DND-41 (cell line): ENCODE measurements around the gene GRK1.
"Not testable (repeated sequence)": the region's sequence is repeated elsewhere in the genome, so short reads cannot be mapped to it uniquely, and the experiment has no call there.

Experiments used
- ATAC-seq: fragments of 200-7000 bp; cut with Tn5 transposase; 3 replicates; pipeline ENCODE4 v1.9.1; 2021; ENCODE audit warnings: low read depth; ENCODE audit not compliant: insufficient read depth
- DNase-seq: peaks from one replicate; pipeline ENCODE4 v3.0.0-alpha.2; 2020
- H2AFZ ChIP-seq: 2 replicates; pipeline ENCODE4 v1.6.0; 2012; ENCODE audit warnings: low read depth, low read length
- H3K27ac ChIP-seq: 2 replicates; pipeline ENCODE4 v1.5.1; 2012; ENCODE audit warnings: low read length, inconsistent platforms
- H3K27me3 ChIP-seq: fragments of 200-600 bp; sonication (generic); 2 replicates; pipeline ENCODE4 v1.6.0; 2012; ENCODE audit warnings: low read length, mild to moderate bottlenecking, inconsistent platforms; ENCODE audit not compliant: insufficient read depth, poor library complexity
- H3K36me3 ChIP-seq: 2 replicates; pipeline ENCODE4 v1.5.1; 2012; ENCODE audit warnings: low read length, inconsistent platforms; ENCODE audit not compliant: insufficient read depth
- H3K4me1 ChIP-seq: 2 replicates; pipeline ENCODE4 v1.5.1; 2012; ENCODE audit warnings: mild to moderate bottlenecking, low read length; ENCODE audit not compliant: insufficient read depth
- H3K4me2 ChIP-seq: 2 replicates; pipeline ENCODE4 v1.6.0; 2012; ENCODE audit warnings: mild to moderate bottlenecking, moderate library complexity, low read length, inconsistent platforms; ENCODE audit not compliant: insufficient read depth
- H3K4me3 ChIP-seq, 2 experiments: fragments of 200-600 bp in 1 of 2; shearing (Covaris generic) in 1 of 2; 2 replicates each; pipeline ENCODE4 v1.5.1; 2012 to 2016; ENCODE audit warnings: inconsistent platforms in 2 of 2, low read length in 2 of 2, mild to moderate bottlenecking in 2 of 2, low read depth in 1 of 2, moderate library complexity in 1 of 2
- H3K79me2 ChIP-seq: 2 replicates; pipeline ENCODE4 v1.6.0; 2012; ENCODE audit warnings: low read length, inconsistent platforms; ENCODE audit not compliant: insufficient read depth
- H3K9ac ChIP-seq: 2 replicates; pipeline ENCODE4 v1.6.0; 2012; ENCODE audit warnings: low read depth, mild to moderate bottlenecking, inconsistent platforms, low read length, moderate library complexity
- H3K9me3 ChIP-seq: 2 replicates; pipeline ENCODE4 v1.5.1; 2012; ENCODE audit warnings: low read length, moderate library complexity, mild to moderate bottlenecking, inconsistent platforms; ENCODE audit not compliant: insufficient read depth, severe bottlenecking
- H4K20me1 ChIP-seq: 2 replicates; pipeline ENCODE4 v1.6.0; 2012; ENCODE audit warnings: low read length; ENCODE audit not compliant: insufficient read depth
- CTCF ChIP-seq: IDR thresholded peaks from 2 replicates; pipeline ENCODE4 v1.5.1; 2012; ENCODE audit warnings: borderline replicate concordance, low read length, moderate library complexity, mild to moderate bottlenecking; ENCODE audit not compliant: poor library complexity, severe bottlenecking; ENCODE audit errors: extremely low read depth
- EZH2 ChIP-seq: IDR thresholded peaks from 3 replicates; pipeline ENCODE4 v1.6.1; 2012; ENCODE audit warnings: borderline replicate concordance, low read depth, mild to moderate bottlenecking, moderate library complexity, low read length, inconsistent platforms; ENCODE audit not compliant: severe bottlenecking

The GRK1 gene

GRCh38 chr13:113620036-113620796 lies 46.8 kb upstream of the GRK1 start:
- Histone ChIP-seq H4K20me1 (peaks cover 97% of the 10 kb centered on the region), H3K36me3 (peaks cover 73% of the 10 kb centered on the region), H3K4me3 (no peak overlapping the region), H3K9me3 (no peaks in the 10 kb centered on the region), H3K4me2 (no peak overlapping the region), H3K4me1 (no peaks in the 10 kb centered on the region), H3K79me2 (peaks cover 91% of the 10 kb centered on the region), H3K27me3 (no peaks in the 10 kb centered on the region), H3K27ac (no peak overlapping the region), H3K9ac (no peak overlapping the region), H2AFZ (no peak overlapping the region)
- no peak for ATAC-seq
- no peak for DNase-seq
- TF ChIP-seq EZH2: no peak
- TF ChIP-seq CTCF: no peak

GRCh38 chr13:113621046-113621445 lies 46.0 kb upstream of the GRK1 start:
- H3K27me3 ChIP-seq: no peaks in the 10 kb centered on the region
- no peak overlapping the region for H2AFZ ChIP-seq
- no peak for TF ChIP-seq CTCF
- TF ChIP-seq EZH2: no peak
- no peaks in the 10 kb centered on the region for H3K9me3 ChIP-seq
- ATAC-seq (no peak), DNase-seq (no peak)
- no peaks in the 10 kb centered on the region for H3K4me1 ChIP-seq
- H3K36me3 ChIP-seq: peaks cover 73% of the 10 kb centered on the region
- H3K4me3 ChIP-seq: no peak overlapping the region
- peaks cover 97% of the 10 kb centered on the region for H4K20me1 ChIP-seq
- H3K4me2 ChIP-seq: no peak overlapping the region
- H3K27ac ChIP-seq: no peak overlapping the region
- no peak overlapping the region for H3K9ac ChIP-seq
- peaks cover 91% of the 10 kb centered on the region for H3K79me2 ChIP-seq

- not testable (repeated sequence) for H3K27me3 ChIP-seq, DNase-seq, H3K4me3 ChIP-seq, H3K9me3 ChIP-seq, H3K4me2 ChIP-seq, H3K27ac ChIP-seq, ATAC-seq, H3K9ac ChIP-seq, H3K4me1 ChIP-seq, H2AFZ ChIP-seq
- peaks cover 91% of the 10 kb centered on the region for H3K79me2 ChIP-seq
- H3K36me3 ChIP-seq: peaks cover 73% of the 10 kb centered on the region
- TF ChIP-seq CTCF: peak; percentile 33
- peaks cover 97% of the 10 kb centered on the region for H4K20me1 ChIP-seq
Observed at GRCh38 chr13:113621498-113621897, 45.5 kb upstream of the GRK1 start.

- H3K27ac ChIP-seq, H3K4me3 ChIP-seq, H3K4me2 ChIP-seq, DNase-seq, H3K27me3 ChIP-seq, H2AFZ ChIP-seq, H3K4me1 ChIP-seq, H3K9me3 ChIP-seq, ATAC-seq, H3K9ac ChIP-seq: not testable (repeated sequence)
- H3K79me2 ChIP-seq: peaks cover 91% of the 10 kb centered on the region
- peaks cover 75% of the 10 kb centered on the region for H3K36me3 ChIP-seq
- peaks cover 97% of the 10 kb centered on the region for H4K20me1 ChIP-seq
Observed at GRCh38 chr13:113621986-113622550, 45.0 kb upstream of the GRK1 start.
